GM19372 (cell line): Measurements from ENCODE around the gene MGAT4B.

Experiments
- ATAC-seq: cut with Tn5 transposase; IDR thresholded peaks from one replicate; pipeline ENCODE4 v1.9.1; 2021; ENCODE audit warnings: mild to moderate bottlenecking, low read depth, moderate library complexity; ENCODE audit not compliant: unreplicated experiment

Gene MGAT4B

GRCh38 chr5:179812997-179813607 lies 6.4 kb upstream of the MGAT4B start:
- no peak for ATAC-seq

DNA sequence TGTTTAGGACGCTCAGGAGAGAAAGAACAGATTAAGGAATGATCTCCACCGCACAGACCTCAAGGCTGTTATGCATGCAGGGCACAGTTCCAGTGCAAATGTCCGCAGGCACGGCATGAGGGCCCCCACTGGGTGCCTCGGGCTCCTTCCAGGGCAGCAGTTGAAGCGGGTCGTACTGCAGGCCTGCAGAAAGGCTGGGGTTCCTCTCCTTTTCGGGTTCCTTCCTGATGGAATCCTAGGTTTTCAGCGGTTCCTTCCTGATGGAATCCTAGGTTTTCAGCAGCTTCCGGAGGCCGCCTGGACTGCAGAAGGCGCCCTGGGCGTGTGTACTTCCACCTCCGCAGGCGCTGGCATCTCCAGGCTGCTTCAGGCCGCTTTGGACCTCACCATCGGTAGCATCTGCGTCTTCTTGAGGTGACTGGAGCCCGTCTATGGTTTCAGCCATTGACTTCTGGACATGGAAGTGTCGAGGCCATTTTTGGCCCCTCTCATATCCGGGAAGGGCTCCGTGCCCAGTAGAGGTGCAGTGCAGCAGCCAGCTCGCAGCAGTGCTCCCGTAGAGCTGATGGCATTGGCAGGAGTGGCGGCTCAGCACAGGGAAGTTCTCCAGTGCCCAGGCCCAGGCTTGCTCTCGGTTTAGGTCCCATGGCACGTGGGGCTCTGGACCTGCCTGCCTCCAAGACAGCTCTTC lies 5.6 kb upstream of the MGAT4B start:
- no peak for ATAC-seq

- peak; percentile 24 for ATAC-seq
Measured at GRCh38 chr5:179805529-179806249, 977 bp downstream of the MGAT4B start.

GRCh38 chr5:179805070-179805528 lies 1.6 kb downstream of the MGAT4B start:
- ATAC-seq = no peak

DNA sequence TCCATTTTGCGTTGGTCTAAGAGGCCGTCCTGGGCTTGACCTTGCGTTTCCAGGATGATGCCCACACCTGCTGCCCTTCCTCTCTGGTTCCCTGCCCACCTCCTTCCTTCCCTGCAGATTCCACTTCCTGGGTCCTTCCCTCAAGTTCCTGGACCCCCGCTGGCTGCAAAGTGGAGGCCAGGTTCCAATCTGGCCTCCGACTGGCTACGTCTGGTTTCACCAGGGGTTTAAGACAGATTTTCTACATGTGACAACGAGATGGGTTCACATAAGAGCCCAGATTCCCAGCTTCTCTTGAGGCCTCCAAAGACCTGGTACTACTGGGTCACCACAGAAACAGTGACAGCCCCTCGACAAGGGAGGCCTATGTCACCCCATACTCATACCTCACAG lies 2.1 kb downstream of the MGAT4B start:
- no peak for ATAC-seq

- ATAC-seq = no peak
Measured at GRCh38 chr5:179803651-179804554, 2.8 kb downstream of the MGAT4B start.

- ATAC-seq = no peak
Measured at GRCh38 chr5:179802950-179803562, 3.6 kb downstream of the MGAT4B start.

DNA sequence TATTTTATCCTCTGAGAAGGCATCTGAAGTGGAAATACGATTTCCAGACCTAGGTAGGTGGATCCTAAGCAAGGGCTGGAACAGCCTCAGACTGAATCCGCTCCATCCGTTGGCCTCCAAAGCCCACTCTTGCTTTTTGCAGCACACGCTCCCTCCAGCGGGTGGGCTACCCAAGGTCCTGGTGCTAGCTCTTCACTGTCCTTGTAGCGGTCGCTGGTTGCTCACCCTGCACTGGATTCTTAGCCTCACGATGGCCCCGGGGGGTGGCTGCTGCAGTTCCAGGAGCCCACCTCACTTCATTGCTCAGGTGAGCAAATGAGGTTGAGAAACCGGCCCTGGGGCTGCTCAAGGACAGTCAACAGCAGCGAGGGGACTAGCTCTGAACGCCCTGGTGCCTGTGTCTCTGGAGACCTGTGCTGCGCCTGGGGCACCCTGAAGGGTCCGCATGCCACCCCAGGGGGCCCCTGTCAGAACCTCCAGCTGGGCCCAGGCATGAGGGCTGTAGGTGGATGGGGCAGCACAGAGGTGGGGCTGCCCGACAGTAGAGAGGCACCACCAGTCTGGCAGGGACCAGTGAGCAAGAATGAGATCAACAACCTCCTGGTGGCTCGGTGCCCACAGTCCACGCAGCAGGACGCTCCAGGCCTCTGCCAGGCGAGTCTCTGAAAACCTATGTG lies 4.3 kb downstream of the MGAT4B start:
- no peak for ATAC-seq

- ATAC-seq = peak; percentile 40
Measured at GRCh38 chr5:179801304-179802206, 5.1 kb downstream of the MGAT4B start.

- ATAC-seq = no peak
Measured at GRCh38 chr5:179800696-179801201, 5.9 kb downstream of the MGAT4B start.

- no peak for ATAC-seq
Measured at GRCh38 chr5:179800071-179800695, 6.5 kb downstream of the MGAT4B start.

GRCh38 chr5:179799644-179799973 lies 7.1 kb downstream of the MGAT4B start:
- ATAC-seq = no peak

DNA sequence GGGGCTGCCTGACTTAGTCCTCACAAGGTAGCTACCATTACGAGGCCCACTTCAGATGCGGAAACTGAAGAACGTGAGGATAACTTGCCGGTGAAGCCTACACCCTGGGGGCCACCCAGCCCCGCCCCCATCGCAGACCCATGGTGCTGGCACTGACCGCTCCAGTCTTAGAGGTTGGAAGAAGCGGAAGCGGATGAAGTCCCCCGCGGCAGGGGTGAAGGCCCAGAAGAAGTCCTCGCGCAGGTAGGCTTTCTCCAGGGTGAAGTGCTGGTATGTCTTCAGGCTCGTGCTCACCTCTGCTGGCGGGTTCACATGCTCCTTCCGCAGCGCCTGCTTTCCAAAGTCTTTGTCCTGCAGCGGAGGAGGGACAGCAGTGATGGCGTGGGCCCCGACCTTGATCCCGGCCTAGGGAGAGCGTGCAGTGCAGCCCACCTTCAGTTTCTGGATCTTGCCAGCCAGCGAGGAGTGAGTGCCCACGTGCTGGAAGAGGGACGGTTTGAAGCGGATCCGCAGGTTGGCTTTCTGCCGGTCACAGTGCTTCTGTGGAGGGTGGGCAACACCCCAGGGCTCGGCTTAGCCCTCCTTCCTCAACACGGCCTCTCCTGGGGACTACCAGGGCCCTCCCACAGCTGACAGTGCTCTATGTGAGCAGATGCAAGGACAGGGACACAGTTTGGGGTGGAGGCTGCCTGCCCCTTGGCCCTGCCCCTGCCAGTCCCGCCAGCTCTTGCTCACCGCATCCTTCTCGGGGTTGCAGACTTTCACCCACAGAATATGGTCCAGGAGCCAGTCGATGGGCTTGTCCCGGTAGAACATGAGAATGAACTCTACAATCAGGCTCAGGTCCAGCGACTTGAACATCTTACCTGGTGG lies 7.7 kb downstream of the MGAT4B start:
- no peak for ATAC-seq

DNA sequence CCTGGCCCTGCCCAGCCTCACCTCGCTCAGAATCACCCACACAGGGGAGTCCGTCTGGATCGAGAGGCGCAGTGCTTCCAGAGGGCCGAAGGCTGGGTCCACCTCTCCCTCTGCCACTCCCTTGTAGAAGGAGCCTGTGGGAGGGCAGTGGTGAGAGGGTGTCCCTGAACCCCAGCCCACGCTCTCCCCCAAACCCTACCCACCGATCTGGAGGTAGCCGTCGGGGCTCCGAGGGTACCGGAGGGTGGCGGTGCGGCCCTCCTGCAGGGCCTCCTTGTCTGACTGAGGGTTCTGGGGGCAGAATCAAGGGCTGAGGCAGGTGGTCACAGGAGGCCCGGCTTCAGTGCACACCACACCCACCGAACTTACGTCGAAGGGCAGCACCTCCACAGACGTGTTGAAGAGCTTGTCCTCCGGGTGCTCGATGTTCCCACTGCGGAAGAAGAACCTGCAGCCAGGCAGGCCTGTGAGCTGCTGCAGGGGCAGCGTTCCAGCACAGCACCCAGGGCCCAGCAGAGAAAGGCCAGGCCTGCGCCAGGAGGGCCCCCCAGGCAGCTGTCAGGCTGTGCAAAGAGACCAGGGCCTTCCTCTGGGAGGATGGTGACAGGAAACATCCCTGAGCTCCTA lies 8.4 kb downstream of the MGAT4B start:
- no peak for ATAC-seq

DNA sequence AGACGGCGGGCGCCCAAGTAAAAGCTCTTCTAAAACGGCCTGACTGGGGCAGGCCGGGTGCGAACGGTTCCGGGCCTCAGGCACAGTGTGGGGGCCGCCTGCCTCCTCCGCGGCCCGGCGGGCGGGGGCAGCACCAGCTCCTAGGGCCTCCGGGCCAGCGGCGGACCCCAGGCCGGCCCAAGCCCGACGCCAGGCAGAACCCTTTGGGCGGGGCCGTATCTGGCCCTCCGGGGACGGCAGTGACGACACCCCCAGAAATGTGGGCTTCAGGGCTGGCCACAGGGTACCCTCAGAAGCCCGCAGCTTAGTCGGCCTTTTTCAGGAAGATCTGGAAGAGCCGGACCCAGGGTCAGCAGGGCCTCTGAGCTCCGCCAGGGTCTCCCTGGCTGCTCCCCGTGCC lies 8.9 kb downstream of the MGAT4B start:
- ATAC-seq = no peak

DNA sequence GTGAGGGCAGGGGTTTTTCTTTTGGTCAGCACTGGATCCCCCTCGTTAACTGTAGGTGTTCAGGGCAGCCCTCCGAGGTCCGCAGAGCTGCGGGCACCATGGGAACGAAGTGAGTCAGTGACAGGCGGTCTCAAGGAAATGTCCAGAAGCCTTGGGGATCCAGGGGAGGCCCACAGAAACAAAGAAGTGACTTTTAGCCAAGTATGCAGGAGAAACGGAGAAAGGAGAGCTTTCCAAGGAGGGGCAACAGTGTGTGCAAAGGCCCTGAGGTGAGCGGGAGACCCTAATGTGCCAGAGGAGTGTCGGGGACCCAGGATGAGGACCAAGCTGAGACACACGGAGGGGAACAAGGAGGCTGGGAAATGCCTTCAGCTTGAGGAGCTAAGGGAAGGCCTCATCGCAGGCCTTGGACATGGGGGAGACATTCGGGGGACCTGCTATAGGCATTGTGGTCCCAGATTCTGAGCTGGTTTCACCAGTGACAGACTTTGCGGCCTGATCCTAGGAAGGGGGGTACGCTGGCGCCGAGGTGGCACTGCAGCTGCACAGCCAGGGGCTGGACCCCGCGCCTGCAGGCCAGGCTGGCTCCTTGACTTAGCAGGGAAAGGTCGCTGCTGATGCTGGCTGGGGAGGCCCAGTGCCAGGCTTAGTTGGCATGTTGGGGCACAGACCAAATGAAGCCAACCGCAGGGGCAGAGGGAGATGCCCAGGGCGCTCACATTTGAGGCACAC lies 9.6 kb downstream of the MGAT4B start:
- ATAC-seq = no peak
